Endothelial cell of hepatic sinusoid (primary cell): Measurements from ENCODE around the gene ACSF2.

Source experiments
- in situ Hi-C: cut with HindIII; loops from 2 replicates; pipeline ENCODE4 v1.10.0; 2017; ENCODE audit warnings: low sequenced_read_pairs

ACSF2 gene

DNA sequence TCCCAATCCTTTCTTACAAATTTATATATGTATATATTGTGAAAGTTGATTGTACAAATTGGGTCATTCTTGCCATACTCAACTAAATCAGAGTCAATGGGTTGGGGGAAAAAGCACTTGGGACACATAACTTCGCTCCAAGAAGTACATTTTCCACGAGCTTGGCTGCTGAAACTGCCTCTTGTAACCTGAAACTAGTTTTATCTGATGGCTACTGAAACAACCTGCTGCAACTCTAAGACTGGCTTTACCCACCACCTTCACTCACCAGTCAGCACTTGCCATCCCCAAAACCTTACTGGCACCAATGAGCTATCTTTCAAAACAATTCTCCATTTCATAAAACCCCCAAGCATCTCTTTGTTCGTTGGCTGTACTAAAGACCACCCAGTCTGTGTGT lies 67.7 kb downstream of the ACSF2 start:
- in situ Hi-C loops: no loop called here

DNA sequence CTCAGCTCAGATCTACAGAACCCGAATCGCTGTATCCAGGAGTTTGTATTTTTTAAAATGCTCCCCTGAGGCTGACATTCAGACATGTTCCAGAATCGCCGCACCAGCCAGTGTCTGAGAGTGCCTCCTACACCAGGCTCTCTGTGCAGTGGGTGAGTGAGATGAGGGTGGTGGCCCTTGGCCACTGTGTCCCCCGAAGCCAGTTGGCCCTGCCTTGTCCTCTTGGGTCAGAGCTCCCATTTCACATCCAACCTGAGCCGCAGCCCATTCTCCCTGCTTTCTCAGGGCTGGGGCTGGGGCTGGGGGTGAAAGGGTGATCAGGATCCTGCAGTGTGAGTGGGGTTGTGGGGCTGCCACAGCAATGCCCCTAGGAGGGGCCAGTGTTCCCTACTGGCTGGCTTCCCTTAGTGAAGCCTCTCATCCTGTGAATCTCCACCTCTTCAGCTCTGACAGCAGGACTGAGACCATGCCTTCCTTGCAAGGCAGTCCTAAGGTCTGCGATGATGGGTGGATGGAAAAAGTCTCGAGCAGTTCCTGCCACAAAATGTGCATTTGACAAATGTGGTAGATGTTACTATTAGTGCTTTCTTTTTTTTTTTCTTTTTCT lies 69.3 kb downstream of the ACSF2 start:
- in situ Hi-C loops: no loop called here

DNA sequence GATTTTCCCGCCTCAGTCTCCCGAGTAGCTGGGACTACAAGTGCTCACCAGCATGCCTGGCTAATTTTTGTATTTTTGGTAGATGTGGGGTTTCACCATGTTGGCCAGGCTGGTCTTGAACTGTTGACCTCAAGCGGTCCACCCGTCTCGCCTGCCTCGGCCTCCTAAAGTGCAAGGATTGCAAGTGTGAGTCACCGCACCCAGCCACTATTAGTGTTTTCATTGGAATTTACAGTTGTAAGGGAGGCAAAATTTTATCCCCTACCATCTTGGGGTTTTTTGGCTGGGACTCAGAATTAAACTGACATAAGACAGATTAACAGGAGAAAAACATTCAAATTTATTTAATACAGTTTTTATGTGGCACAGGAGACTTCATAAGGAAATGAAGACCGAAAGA lies 69.9 kb downstream of the ACSF2 start:
- in situ Hi-C loops: no loop called here

DNA sequence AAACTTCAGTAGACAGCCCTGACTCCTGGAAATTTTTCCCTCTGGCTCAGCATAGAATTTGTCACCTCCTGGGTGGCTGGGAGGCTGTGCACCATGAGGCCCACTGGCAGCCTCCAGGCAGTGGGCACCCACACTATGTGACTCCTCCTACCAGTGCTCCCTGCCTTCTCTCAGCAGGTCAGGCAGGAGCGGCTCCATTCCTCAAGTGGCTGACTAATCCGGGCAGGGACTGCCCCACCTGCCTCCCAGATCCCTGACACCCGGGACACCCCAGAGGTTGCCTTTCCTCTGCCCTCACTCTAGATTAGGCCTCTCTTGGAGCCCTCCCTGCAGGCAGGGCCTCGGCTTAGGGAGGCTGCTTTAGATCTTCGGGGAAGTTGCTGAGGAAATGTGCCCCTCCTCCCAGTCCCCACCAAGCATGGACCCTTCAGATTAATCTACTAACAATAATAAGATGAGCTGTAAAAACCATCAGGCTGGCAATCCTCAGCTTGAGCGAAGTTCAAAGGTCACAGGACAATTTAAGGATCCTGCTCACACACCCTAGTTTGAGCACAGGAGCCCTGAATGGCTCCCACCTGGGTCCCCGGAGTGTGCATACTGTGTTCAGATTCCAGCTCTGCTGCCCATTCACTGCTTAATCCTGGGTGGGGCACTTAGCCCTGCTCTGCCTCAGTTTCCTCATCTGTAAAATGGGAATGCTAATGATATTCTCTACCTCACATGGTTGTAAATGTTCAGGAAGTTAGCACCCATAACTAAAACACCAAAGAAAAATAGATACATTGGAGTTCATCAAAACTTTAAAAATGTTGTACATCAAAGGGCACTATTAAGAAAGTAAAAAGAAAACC lies 72.2 kb downstream of the ACSF2 start:
- in situ Hi-C loops: no loop called here

DNA sequence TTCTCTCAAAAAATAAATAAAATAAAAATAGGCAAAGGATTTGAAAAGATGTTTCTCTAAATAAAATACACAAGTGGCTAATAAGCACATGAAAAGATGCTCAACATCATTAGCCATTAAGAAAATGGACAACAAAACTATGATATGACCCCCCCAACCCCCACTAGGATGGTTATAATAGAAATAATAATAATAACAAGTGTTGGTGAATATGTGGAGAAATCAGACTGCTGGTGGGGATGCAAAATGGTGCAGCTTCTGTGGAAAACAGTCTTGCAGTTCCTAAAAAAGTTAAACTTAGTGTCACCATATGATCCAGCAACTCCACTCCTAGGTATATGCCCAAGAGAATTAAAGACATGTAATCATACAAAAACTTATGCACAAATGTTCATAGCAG lies 73.3 kb downstream of the ACSF2 start:
- in situ Hi-C loops: no loop called here

DNA sequence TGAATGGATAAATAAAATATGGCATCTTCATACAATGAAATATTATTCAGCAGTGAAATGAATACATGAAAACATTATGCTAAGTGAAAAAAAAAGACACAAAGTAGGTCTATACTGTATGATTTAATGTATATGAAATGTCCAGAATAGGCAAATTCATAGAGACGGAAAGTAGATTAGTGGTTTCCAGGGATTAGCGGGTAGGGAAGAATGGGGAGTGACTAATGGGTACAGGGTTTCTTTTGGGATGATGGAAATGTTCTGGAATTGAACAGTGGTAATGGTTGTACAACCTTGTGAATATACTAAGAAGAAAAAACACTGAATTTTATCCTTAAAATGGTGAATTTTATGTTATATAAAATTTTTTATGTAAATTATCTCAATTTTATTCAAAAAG lies 73.7 kb downstream of the ACSF2 start:
- in situ Hi-C loops: no loop called here

DNA sequence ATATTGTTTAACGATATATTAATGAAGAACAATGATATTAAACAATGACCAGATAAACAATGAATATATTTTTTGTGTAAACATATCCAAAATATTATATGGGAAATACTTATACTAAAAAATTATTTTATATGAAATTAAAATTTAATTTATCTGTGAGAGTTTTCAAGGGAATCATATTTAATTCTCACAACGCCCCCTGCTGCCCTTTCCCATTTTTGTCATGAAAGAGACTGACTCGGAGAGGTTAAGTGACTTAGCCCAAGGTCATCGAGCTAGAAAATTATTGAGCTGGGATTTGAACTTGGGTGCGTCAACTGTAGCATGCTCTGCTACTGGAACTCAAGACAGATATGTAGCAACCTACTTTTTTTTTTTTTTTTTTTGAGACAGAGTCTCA lies 75.0 kb downstream of the ACSF2 start:
- in situ Hi-C loops: no loop called here

DNA sequence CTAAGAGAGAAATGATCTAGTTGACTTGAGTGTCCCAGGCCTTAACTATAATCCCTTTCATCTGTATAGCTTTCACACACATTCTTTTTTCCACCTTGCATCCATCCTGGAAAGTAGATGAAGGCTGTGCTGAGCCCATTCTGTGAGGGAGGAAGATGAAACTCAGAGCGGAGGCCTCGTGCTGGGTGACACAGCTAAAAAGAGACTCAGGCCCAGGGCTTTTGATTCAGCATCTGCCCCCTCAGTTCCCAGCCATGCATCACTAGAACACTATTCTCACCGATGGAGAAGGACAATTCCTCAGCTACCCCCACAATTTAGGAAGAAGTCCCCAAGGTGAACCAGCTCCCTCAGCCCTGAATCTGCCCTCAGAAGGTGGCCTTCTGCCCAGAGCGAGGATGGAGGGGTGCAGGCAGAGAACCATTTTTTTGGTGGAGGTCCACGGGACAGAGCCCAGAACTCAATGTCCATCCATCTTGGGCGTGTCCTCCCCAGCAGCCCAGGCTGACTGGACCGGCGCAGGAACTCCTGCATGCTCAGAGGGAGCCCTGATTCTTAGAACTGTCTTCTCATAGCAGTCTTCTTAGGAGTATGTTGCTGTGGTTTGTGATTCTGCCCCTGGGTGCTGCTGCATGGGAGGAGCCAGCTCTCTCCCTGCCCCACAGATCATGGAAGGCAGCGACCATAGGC lies 76.4 kb downstream of the ACSF2 start:
- in situ Hi-C loops: no loop called here

DNA sequence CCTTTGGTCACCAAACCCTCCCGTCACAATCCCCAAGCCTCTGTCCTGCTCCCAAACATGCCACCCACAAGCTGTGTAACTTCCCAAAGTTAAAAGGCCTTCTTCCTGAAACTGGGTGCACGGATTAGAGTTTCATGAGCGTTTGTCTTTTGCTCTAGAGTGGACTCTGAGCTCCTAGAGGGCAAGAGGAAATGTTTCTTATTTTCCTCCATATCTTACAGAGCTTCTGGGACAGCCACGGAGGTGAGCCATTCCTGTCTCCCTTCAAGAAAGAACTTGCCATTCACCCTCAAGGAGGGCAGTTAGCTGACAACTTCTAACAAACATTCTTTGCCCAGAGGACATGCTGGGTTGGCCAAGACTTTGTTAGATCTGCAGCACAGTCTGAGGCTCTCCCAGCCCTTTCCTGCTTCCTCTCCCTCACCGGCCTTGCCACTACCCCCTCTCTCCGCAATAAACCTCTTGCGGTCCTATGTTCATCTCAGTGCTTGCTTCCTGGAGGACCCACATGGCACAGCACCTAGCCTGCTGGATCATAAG lies 79.6 kb downstream of the ACSF2 start:
- in situ Hi-C loops: no loop called here

DNA sequence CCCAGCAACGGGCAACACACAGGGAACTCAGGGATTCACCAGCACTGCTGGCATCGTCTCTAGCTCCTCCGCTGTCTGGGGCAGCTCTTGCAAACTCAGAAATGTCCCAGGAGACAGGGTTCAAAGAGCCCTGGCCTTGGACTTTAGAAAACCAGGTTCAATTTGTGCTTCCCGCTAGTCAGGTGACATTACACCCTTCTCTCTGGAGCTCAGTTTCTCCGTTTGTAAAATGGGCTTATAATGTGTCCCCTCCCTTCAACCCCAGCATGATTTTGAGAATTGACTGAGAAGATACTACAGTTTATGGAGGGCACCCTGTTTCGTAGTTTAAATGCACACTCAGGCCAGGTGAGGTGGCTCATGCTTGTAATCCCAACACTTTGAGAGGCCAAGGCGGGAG lies 80.3 kb downstream of the ACSF2 start:
- in situ Hi-C loops: no loop called here

DNA sequence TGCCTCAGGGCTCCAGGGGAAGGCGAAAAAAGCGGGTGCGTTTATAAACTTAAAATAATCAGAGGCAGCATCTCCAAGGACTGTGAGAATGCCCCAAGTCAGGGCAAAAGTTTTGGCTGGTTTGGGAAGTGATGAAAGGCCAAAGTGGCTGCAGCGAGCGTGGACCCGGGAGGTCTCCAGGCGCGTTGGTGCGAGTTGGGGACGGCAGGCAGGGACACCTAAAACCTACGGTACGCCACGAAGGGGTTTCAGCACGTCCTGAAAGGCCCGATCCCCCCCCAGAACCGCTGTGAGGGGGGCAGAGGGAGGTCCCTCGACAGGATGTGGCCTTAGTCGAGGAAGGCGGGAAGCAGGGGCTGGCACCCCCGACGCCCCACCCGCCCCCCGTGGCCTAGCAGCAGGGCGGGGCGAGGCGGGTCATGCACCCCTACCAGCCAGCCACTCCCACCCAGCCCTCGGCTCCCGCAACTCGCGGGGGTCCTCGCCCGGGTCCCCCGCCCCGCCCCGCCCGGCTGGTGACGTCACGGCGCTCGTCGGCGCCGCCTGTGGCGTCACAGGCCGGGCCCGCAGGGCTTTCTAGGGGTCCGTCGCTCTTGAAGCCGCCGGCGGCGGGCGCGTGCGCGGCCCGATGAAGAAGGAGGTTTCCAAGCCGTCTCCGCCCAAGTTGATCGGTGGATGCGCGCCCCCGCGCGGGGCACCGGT lies 82.0 kb downstream of the ACSF2 start, which contains the start of gene MYCBPAP:
Gene MYCBPAP (plus strand): TSS at position 569 of the 702 bp plus-strand sequence. CDS start 236 bp downstream, outside the sequence.
- in situ Hi-C loops: no loop called here

DNA sequence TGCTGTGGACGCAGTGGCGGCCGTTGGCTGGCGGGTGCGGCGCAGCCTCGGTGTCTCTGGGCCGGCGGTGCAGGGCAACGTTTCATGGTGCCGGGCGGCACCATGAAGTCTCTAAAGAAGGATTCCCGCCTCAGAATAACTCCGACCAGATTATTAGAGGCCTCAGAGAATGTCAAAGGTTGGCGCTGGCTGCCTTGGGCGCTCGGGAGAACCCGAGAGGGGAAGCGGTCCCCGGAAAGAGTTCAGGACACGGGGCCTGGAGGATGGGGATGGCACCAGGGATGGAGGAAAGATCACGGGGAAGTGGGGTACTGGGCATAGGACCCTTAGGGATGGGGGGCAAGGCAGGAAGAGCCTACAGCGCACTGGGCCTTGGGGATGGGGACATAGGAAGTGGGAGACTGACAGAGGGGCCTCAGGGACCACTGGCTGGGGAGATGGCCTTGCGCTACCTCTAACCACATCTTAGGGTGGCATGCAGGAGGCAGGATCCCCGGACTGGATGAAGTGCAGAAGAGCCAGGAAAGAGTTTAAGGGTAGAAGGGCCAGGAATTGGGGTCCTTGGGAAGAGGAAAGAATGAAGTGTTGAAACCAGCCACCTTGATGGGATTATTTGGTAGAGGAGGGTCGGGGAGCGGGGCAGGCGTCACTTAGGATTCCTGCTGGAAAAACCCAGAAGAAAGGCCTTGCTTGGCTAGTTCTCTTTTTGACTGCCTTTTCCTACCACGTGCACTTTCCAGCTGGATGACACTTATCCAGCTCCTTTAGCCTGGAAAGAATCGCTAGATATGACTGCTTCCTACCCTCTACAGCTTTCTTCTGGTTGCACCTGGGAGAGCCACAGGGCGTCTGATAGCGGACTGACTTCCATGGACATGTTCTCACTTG lies 82.8 kb downstream of the ACSF2 start:
- in situ Hi-C loops: no loop called here

DNA sequence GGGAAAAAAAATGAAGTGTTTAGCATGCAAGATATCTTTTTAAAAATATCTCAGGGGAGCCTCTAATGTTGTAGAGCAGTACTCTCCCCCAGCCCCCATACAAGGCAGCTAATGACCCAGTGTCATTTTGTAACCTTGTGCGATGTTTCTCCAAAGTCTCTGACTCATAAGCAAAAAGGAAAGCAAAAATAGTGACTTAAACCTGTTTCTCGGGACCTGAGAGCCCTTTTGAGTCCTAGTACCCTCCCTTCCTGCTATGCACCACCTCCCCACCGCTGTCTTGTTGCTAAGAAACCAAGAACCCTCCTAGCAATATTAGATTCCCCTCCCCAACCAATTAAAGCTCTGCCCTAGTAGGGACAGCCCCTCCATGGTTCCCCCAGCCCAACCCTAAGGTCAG lies 85.0 kb downstream of the ACSF2 start:
- in situ Hi-C loops: no loop called here

DNA sequence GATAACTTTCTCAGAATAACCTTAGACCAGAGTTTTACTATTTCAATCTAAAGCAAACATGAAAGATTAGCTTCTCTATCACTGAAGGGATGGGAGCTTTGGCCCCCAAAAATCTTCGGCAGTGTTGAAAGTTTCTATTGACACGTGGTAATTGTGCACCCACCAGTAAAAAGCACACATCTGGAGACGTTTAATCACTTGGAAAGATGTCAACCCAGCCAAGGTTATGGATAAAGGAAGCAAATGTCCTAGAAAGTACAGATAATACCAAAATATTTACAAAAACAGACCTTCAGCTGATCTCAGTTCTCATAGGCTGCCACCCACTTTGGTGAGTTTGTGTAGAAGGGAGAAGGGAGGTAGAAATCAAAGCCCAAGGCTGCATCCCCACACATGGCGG lies 87.5 kb downstream of the ACSF2 start:
- in situ Hi-C loops: no loop called here

DNA sequence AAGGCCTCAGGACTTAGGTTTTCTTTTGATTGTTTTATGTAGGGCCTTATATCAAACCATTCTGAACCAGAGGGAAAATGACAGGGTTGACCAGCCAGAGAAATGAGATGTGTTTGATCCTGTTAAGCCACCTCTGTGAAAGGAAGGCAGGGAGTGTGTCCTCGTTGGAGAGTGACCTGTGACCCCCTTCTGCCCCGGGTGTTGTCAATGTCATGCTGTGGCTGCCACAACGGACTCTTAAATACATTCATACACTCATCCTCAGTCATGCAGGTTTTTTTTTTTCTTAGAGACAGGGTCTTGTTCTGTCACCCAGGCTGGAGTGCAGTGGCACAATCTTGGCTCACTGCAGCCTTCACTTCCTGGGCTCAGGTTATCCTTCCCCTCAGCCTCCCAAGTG lies 88.4 kb downstream of the ACSF2 start:
- in situ Hi-C loops: no loop called here

DNA sequence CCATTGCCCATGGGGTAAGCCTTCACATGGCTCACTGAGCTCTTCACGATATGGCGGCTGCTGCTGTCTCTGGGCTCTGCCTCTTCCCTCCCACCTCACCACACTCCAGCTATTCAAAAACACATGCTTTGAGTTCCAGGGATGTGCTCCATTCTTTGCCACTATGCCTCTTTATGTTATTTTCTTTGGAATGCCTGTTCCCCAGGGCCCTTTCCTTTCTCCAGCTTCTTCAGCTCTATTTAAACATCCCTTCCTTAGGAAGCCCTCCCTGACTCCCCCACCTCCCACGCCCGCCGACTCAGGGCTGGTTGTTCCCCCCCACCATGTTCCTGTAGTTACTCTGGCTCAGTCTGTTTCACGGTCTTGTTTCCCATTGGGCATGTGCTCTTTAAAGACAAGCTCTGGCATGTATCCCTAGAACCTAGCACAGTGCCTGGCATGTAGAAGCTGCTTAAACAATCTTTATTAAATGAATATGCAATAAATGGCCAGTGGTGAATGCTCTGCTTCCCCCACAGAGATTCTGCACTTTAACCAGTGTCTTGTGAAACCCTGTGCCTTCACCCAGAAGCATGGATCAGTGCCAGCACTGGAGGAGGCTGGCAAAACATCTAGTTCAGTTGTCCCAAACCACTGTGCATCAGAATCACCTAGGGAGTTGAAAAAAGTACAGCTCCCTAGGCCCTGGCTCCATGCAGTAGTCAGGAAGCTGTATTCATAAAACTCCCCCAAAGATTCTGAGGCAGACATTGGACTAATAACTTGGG lies 89.1 kb downstream of the ACSF2 start:
- in situ Hi-C loops: loop anchor here (5.0 kb wide), 1 partner anchor 112 kb away; no protein-coding TSS in a partner anchor

DNA sequence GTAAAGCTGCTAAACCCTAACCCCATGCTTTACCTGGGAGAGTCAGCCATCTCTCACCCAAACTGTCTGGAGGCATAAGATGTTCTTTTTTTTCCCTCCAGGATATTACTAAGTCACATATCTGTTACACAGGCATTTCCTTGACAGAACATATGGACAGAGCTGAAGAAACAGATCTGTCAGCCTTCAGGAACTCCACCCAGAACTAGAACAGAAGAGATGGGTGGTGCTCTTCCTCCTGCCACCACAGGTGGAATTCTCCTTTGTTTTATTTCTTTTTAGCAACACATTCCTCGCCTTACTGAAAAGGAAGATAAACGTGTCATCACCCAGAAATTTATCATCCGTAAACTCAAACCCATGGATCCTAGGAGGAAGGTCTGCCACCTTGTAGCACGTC lies 91.0 kb downstream of the ACSF2 start:
- in situ Hi-C loops: loop anchor here (5.0 kb wide), 1 partner anchor 110 kb away; no protein-coding TSS in a partner anchor

DNA sequence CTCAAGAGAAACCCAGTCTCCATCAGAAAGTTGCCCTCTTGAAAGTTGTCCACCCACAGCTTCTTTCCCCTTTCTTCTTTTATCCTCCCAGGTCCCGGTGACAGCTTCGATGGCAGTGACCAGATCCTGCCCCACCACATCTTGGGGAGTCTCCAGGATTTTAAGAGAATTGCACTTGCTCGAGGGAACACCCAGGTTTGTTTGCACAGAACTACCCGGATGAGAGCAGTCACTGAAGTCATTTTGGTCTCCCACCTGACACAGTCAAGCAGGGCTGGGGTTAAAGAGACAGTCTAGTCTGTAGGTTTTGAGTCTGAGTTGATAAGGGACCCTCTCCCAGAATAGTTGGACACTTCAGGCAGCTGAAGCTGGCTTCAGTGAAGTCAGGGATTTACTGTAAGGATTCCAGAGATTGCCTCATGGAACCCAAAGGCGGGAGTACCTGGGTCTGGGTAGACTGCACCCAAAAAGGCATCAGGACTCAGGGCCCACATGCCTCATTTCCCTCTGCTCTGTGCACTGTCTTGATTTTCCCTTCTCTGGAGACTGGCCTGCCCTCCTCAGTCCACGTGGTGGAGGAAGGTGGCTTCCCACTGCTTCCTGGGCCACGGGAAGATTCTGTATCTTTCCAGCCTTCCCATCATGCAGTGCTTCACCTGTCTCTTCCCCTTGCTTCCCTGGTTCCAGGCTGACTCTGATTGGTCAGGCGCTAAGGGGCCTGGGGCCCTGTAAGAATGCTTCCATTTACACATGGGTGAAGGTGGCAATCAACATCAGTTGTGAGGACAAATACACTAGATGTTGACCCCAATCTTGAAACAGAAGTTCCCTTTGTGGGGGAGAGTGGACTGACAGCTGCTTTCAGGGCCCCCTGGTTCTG lies 91.7 kb downstream of the ACSF2 start:
- in situ Hi-C loops: loop anchor here (5.0 kb wide), 1 partner anchor 110 kb away; no protein-coding TSS in a partner anchor
